Ishikawa (cell line): ENCODE measurements around the gene ATRNL1.

Source experiments
- CREB1 ChIP-seq: IDR thresholded peaks from 2 replicates; pipeline ENCODE4 v1.6.1; 2012; ENCODE audit warnings: low read depth
- EP300 ChIP-seq: IDR thresholded peaks from 2 replicates; pipeline ENCODE4 v1.6.1; 2012; ENCODE audit warnings: borderline replicate concordance
- FOXM1 ChIP-seq: IDR thresholded peaks from 2 replicates; pipeline ENCODE4 v1.6.1; 2012; ENCODE audit warnings: low read depth, borderline replicate concordance
- MAX ChIP-seq: IDR thresholded peaks from 2 replicates; pipeline ENCODE4 v1.6.1; 2012
- NFIC ChIP-seq: IDR thresholded peaks from 2 replicates; pipeline ENCODE4 v1.6.1; 2012
- RAD21 ChIP-seq: IDR thresholded peaks from 2 replicates; pipeline ENCODE4 v1.6.1; 2012; ENCODE audit warnings: low read depth
- REST ChIP-seq: IDR thresholded peaks from 2 replicates; pipeline ENCODE4 v1.6.1; 2012; ENCODE audit warnings: low read depth, mild to moderate bottlenecking
- TAF1 ChIP-seq: IDR thresholded peaks from 2 replicates; pipeline ENCODE4 v1.6.1; 2012; ENCODE audit warnings: low read depth, mild to moderate bottlenecking
- TEAD4 ChIP-seq: IDR thresholded peaks from 2 replicates; pipeline ENCODE4 v1.6.1; 2012
- YY1 ChIP-seq: IDR thresholded peaks from 2 replicates; pipeline ENCODE4 v1.6.1; 2012; ENCODE audit warnings: low read depth
- ZBTB7A ChIP-seq: IDR thresholded peaks from 2 replicates; pipeline ENCODE4 v1.6.1; 2012; ENCODE audit warnings: low read depth

- no peak for TF ChIP-seq CREB1
- TF ChIP-seq REST = no peak
- TF ChIP-seq FOXM1 = no peak
- no peak for TF ChIP-seq RAD21
- TF ChIP-seq MAX = no peak
- no peak for TF ChIP-seq YY1
- no peak for TF ChIP-seq TEAD4
- no peak for TF ChIP-seq EP300
- TF ChIP-seq ZBTB7A = no peak
- TF ChIP-seq NFIC = no peak
- TF ChIP-seq TAF1 = no peak
Observed at GRCh38 chr10:115953968-115954367, 860.8 kb downstream of the ATRNL1 start.
